ENCODE measurements around the gene BSG.

GRCh38 chr19:558770-559439, 13.5 kb upstream of the BSG start:
- TF ChIP-seq, protein P1, sequence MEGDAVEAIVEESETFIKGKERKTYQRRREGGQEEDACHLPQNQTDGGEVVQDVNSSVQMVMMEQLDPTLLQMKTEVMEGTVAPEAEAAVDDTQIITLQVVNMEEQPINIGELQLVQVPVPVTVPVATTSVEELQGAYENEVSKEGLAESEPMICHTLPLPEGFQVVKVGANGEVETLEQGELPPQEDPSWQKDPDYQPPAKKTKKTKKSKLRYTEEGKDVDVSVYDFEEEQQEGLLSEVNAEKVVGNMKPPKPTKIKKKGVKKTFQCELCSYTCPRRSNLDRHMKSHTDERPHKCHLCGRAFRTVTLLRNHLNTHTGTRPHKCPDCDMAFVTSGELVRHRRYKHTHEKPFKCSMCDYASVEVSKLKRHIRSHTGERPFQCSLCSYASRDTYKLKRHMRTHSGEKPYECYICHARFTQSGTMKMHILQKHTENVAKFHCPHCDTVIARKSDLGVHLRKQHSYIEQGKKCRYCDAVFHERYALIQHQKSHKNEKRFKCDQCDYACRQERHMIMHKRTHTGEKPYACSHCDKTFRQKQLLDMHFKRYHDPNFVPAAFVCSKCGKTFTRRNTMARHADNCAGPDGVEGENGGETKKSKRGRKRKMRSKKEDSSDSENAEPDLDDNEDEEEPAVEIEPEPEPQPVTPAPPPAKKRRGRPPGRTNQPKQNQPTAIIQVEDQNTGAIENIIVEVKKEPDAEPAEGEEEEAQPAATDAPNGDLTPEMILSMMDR (IDR thresholded peaks at IDR 0.05 in 2 of 3, conservative IDR thresholded peaks at IDR 0.05 in 1 of 3; ENCODE audit: control insufficient read depth in 2 of 3, extremely low read depth in 1 of 3, insufficient read depth in 1 of 3, low read depth in 3 of 3, low read length in 3 of 3) = no peak
- TF ChIP-seq SP1 (IDR thresholded peaks at IDR 0.05; ENCODE audit: low read depth, low read length) (no peak), HDAC6 (IDR thresholded peaks at IDR 0.05; ENCODE audit: unreplicated experiment) (no peak), RAD21 (IDR thresholded peaks at IDR 0.05; ENCODE audit: insufficient read depth, low read depth, low read length) (no peak), PAX5 (IDR thresholded peaks at IDR 0.05; ENCODE audit: borderline replicate concordance, low read depth, low read length) (no peak), SPI1 (IDR thresholded peaks at IDR 0.05; ENCODE audit: borderline replicate concordance, insufficient read depth, low read depth, low read length) (no peak), EZH2 (IDR thresholded peaks at IDR 0.05; ENCODE audit: borderline replicate concordance, control insufficient read depth, low read depth, low read length) (no peak), PBX3 (IDR thresholded peaks at IDR 0.05; ENCODE audit: insufficient replicate concordance, low read depth, low read length) (no peak), ATF3 (IDR thresholded peaks at IDR 0.05; ENCODE audit: borderline replicate concordance, extremely low read depth, low read depth, low read length) (no peak)
- TF ChIP-seq, protein P2, sequence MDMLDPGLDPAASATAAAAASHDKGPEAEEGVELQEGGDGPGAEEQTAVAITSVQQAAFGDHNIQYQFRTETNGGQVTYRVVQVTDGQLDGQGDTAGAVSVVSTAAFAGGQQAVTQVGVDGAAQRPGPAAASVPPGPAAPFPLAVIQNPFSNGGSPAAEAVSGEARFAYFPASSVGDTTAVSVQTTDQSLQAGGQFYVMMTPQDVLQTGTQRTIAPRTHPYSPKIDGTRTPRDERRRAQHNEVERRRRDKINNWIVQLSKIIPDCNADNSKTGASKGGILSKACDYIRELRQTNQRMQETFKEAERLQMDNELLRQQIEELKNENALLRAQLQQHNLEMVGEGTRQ (IDR thresholded peaks at IDR 0.05; ENCODE audit: borderline replicate concordance, low read depth, low read length) = no peak
- TF ChIP-seq, protein P3, sequence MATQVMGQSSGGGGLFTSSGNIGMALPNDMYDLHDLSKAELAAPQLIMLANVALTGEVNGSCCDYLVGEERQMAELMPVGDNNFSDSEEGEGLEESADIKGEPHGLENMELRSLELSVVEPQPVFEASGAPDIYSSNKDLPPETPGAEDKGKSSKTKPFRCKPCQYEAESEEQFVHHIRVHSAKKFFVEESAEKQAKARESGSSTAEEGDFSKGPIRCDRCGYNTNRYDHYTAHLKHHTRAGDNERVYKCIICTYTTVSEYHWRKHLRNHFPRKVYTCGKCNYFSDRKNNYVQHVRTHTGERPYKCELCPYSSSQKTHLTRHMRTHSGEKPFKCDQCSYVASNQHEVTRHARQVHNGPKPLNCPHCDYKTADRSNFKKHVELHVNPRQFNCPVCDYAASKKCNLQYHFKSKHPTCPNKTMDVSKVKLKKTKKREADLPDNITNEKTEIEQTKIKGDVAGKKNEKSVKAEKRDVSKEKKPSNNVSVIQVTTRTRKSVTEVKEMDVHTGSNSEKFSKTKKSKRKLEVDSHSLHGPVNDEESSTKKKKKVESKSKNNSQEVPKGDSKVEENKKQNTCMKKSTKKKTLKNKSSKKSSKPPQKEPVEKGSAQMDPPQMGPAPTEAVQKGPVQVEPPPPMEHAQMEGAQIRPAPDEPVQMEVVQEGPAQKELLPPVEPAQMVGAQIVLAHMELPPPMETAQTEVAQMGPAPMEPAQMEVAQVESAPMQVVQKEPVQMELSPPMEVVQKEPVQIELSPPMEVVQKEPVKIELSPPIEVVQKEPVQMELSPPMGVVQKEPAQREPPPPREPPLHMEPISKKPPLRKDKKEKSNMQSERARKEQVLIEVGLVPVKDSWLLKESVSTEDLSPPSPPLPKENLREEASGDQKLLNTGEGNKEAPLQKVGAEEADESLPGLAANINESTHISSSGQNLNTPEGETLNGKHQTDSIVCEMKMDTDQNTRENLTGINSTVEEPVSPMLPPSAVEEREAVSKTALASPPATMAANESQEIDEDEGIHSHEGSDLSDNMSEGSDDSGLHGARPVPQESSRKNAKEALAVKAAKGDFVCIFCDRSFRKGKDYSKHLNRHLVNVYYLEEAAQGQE (IDR thresholded peaks at IDR 0.05; ENCODE audit: low read depth, low read length) = no peak
